Islet of Langerhans (tissue), 1 donor: Measurements from ENCODE around the gene PIGM.

Experiments
- FAIRE-seq: peaks from one replicate; lab custom pipeline; 2011; peaks lifted over from hg19 to GRCh38; lab: Jason Lieb, UNC

Gene PIGM

GRCh38 chr1:160021376-160022074, 10.3 kb downstream of the PIGM start:
- FAIRE-seq: no peak

- no peak for FAIRE-seq
Observed at GRCh38 chr1:160020196-160020595, 11.6 kb downstream of the PIGM start.

- no peak for FAIRE-seq
Observed at GRCh38 chr1:160018900-160019299, 12.9 kb downstream of the PIGM start.

GRCh38 chr1:160018347-160018746, 13.4 kb downstream of the PIGM start:
- FAIRE-seq: no peak

GRCh38 chr1:160017592-160017991, 14.2 kb downstream of the PIGM start:
- no peak for FAIRE-seq

- FAIRE-seq: no peak
Observed at GRCh38 chr1:160011781-160012180, 20.0 kb downstream of the PIGM start.

- FAIRE-seq: no peak
Observed at GRCh38 chr1:160009801-160010200, 22.0 kb downstream of the PIGM start.

- FAIRE-seq: no peak
Observed at GRCh38 chr1:160009081-160009480, 22.7 kb downstream of the PIGM start.

GRCh38 chr1:160007577-160008200, 24.1 kb downstream of the PIGM start:
- FAIRE-seq: peak; percentile 88

- FAIRE-seq: peak; percentile 91
Observed at GRCh38 chr1:160006312-160006940, 25.4 kb downstream of the PIGM start.

- no peak for FAIRE-seq
Observed at GRCh38 chr1:160005070-160005469, 26.7 kb downstream of the PIGM start.

- FAIRE-seq: no peak
Observed at GRCh38 chr1:160004425-160004824, 27.4 kb downstream of the PIGM start.

GRCh38 chr1:160004001-160004400, 27.8 kb downstream of the PIGM start:
- FAIRE-seq: no peak

GRCh38 chr1:160001440-160001839, 30.4 kb downstream of the PIGM start:
- no peak for FAIRE-seq

GRCh38 chr1:159999204-159999603, 32.6 kb downstream of the PIGM start:
- no peak for FAIRE-seq

- FAIRE-seq: no peak
Observed at GRCh38 chr1:159996653-159997052, 35.1 kb downstream of the PIGM start.

- FAIRE-seq: no peak
Observed at GRCh38 chr1:159994896-159995295, 36.9 kb downstream of the PIGM start.

GRCh38 chr1:159993911-159994310, 37.9 kb downstream of the PIGM start:
- FAIRE-seq: no peak

- no peak for FAIRE-seq
Observed at GRCh38 chr1:159992161-159992560, 39.6 kb downstream of the PIGM start.

- no peak for FAIRE-seq
Observed at GRCh38 chr1:159991513-159991912, 40.3 kb downstream of the PIGM start.

- FAIRE-seq: no peak
Observed at GRCh38 chr1:159990005-159990404, 41.8 kb downstream of the PIGM start.

GRCh38 chr1:159989581-159989980, 42.2 kb downstream of the PIGM start:
- no peak for FAIRE-seq

- FAIRE-seq: no peak
Observed at GRCh38 chr1:159988006-159988405, 43.8 kb downstream of the PIGM start.

GRCh38 chr1:159987186-159987585, 44.6 kb downstream of the PIGM start:
- no peak for FAIRE-seq
